Kasumi-1 (cell line): ENCODE measurements around the gene INPP5A.
"Not testable (repeated sequence)": the region's sequence is repeated elsewhere in the genome, so short reads cannot be mapped to it uniquely, and the experiment has no call there.

Experiments
- DNase-seq, 2 experiments: peaks; one replicate each; lab custom pipeline; 2025; lab: John Stamatoyannopoulos, UW

Gene INPP5A

DNA sequence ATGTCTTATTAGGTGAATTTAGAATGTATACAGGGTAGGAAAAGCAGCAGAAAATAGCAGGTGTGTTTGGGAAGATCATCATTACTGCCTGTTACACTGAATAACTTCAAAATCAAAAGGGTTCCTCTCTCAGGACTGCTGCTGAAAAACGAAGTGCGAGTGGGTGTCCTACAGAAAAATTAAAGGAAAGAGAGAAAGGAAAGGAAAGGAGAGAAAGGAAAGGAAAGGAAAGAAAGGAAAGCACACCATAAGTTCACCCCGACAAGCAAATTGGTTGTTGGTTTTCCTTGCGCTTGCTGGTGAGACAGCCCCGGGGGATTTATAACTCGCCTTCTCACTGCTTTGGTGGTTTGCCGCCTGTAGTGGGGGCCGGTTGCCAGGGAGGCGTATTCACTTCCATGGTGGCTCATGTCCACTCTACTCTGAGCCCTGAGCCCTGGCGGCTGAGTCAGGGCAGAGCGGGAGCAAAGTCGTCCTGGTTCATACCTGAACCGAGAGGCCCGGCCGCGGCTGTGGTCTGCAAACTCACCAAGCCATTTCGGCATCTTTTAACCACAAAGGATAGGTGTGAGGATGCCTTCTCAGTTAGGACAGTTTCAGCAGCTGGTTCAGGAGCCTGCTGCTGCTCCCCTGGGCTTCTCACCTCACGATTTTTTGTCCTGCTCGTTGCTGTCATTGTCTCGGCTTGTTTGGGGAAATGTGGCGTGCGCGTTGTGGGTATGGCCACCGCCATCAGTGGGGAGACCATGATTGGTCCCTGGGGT lies 26.1 kb downstream of the INPP5A start:
- no peak for DNase-seq

GRCh38 chr10:132564249-132564605 lies 26.6 kb downstream of the INPP5A start:
- no peak for DNase-seq

DNA sequence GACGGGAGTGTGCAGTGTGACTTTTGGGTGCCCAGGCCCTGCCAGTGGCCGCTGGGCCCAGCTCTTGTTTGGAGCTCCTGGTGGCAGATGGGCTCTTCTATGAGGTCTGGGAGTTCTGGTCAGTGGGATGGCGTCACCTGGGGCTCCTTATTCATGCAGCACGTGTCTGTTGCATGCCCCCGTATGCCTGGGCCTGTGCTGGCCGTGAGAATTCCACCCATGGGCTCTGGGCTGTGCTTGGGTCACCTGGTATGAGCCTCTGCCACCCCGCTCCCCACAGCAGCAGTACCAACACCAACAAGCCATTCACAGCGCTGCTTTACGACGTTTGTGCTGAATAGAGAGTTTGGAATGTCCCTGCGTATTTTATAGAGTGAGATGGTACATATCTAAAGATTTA lies 27.1 kb downstream of the INPP5A start:
- DNase-seq = no peak

DNA sequence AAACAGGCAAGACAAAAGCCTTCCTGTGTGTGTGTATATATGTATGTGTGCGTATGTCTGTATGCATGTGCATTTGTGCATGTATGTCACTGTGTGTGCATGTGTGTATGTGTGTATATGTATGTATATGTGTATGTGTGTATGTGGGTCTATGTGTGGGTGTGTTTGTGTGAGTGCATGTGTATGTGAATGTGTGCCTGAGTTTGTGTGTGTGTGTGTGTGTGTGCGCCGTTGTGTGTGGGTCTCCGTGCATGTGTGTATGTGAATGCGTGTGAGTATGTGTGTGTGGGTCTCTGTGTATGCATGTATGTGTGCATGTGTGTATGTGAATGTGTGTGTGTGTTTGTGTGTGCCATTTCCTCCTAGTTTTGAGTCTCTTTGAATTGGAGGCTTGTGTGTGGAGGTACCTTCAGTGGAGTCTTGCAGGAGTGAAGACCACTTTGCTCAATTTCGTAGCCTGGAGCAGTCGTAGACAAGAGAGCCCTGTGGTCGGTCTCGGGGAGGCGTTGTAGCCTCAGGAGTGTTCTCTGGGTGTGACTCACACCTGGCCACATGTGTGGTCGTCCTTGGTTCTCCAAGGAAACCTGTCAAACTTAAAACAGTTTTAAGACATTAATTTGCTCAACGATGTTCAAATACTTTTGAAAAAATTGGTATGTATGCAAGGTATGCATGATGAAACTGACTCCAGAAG lies 28.1 kb downstream of the INPP5A start:
- no peak for DNase-seq

DNA sequence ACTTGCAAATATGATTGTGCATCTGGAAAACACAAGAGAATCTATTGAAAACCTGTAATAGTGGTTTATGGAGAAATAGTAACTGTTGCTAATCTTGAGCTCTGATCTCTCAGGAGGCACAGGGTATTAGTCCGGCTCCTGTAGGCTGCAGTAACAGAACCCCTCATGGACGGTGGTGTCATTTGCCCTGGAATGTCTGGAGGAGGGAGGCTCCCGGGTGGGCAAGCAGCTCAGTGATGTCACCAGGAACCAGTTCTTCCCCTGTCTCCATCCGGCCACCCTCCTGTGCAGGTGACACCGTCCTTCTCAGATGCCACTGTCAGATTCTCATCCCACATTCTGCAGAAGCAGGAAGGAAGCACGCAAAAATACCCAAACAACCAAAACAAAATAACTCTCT lies 29.3 kb downstream of the INPP5A start:
- no peak for DNase-seq

- no peak for DNase-seq
Measured at GRCh38 chr10:132570265-132570664, 32.7 kb downstream of the INPP5A start.

DNA sequence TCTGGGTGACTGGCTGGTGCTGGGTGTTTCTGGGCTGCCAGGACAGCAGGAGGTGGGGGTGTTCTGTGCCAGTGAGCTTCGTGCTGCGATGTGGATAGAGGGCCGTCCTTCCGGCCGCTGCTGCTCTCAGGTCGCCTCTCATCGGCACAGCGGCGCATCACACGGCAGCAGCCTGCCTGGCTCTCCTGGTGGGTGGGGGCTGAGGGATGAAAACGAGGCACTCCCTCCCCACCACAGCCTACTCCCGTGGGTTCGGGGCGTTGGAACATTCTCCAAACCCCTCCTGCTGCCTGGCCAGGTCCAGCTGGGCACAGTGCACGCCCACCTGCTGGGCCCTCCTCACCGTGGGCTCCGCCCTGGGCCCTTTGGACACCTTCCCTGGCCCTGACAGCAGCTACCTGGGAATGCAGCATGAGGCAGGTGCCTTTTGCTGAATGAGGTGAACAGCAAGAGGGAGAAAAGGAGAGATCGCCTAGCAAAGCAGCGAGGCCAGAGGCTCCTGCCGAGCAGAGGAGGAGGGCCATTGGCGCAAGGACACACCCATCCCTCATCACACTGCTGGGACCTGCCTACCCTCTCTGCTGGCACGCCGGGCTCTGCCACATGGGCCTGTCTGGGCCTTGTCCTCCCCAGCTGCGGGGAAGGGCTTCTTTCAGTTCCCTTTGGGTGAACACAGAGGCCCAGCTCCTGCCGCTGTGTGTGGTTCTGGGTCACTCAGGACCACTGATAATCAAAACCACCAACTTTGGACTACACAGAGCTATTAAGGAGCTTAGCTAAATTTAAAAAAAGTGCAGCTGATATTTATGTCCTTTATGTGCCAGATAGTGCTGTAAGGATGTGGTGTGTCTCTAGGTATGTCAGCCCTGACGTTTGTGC lies 33.4 kb downstream of the INPP5A start:
- no peak for DNase-seq

- peak; percentile 61 to 70 for DNase-seq
Measured at GRCh38 chr10:132571650-132572544, 34.3 kb downstream of the INPP5A start.

- peak; percentile 43 to 67 for DNase-seq
Measured at GRCh38 chr10:132572545-132572937, 35.0 kb downstream of the INPP5A start.

- not testable (repeated sequence) for DNase-seq
Measured at GRCh38 chr10:132572946-132573345, 35.4 kb downstream of the INPP5A start.

DNA sequence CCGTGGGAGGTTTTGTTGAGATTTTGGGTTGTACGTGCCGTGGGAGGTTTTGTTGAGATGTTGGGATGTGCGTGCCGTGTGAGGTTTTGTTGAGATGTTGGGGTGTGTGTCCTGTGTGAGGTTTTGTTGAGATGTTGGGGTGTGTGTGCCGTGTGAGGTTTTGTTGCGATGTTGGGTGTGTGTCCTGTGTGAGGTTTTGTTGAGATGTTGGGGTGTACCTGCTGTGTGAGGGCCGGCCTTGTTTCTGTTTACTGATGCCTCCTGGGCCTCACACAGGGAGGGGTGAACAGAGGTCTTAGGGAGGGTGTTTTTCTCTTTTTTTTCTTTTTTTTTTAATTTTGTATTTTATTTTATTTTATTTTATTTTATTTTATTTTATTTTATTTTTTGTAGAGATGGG lies 36.7 kb downstream of the INPP5A start:
- DNase-seq = no peak

- DNase-seq = peak; percentile 80
Measured at GRCh38 chr10:132574783-132575319, 37.3 kb downstream of the INPP5A start.

DNA sequence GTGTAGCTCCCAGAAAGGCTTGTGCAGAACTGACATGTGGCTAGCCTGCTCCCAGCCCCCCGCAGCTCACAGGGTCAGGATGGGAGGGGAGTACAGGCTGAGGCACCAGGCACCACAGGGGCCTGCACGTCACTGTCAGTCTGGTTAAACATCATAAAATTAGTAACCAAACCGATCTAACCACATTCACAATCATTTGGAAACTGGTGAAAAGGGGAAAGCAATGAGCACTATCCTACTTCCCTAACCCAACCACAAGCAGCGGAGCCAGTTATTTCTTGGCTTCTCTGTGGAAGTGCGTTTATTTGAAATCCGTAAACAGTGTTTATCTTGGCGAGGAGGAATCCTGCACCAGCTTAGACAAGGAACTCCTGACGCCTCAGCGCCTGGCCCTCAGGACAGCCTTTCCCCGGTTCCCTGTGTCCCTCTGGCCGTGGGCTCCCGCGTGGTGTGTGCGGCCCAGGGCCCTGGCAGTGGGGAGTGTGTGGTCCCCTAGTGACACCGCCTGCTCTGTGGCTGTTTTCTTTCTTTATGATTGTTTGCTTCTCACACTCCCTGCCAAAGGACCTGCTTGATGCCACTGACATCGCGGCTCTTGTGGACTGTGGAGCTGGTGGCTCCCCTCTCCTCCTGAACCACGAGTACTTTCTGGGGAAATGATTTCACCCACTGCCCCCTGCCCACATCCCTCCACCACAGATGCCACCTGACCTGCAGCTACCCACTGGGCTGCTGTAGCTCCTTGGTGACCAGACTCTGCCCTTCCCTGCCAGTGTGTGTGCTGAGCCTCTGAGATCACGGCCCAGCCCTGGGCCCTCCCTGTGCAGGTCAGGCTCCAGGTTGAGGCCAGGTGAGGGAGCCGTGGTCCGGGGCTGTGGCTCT lies 38.0 kb downstream of the INPP5A start:
- DNase-seq = peak; percentile 95 to 96

GRCh38 chr10:132576671-132577349 lies 39.2 kb downstream of the INPP5A start:
- DNase-seq = no peak

- DNase-seq = no peak
Measured at GRCh38 chr10:132577350-132578003, 39.9 kb downstream of the INPP5A start.

- DNase-seq = no peak
Measured at GRCh38 chr10:132578287-132578951, 40.8 kb downstream of the INPP5A start.

DNA sequence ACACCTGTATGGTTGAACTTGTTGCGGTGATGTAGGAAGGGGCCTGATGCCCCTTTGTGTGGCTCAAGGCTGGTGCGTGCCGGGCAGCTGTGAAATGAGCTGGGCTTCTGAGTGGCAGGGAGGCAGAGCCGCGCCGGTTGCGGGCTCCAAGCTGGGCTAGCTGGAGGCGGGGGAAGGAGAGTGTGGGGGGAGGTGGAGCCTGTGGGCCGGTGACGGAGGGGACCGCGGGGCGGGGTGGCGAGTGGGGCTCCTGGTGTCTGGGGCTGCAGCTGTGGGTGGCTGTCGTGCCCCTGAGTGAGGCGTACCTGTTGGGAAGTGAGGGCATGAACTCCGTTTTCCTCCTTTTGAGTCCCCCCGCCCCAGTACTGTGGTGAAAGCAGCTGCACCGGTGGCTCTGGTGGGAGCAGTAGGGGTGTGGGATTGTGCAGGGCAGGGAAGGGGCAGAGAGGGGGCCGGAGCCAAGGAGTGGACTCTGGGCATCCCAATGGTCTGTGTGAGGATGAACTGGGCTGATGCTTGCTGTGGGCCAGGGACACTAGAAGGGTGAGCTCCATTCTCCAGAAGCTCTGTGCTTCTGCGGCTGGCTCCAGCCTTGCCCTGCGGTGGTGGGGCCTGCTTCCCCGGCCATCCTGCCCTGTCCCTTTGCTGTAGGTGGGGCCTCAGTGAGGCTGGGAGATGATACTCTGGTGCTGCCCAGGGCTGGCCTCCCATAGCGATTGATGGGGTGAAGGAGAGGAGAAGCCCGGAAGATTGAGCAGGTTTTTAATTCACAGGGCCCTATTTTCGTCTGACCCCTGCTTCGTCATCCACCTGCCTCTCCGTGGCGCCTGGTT lies 41.7 kb downstream of the INPP5A start:
- no peak for DNase-seq

DNA sequence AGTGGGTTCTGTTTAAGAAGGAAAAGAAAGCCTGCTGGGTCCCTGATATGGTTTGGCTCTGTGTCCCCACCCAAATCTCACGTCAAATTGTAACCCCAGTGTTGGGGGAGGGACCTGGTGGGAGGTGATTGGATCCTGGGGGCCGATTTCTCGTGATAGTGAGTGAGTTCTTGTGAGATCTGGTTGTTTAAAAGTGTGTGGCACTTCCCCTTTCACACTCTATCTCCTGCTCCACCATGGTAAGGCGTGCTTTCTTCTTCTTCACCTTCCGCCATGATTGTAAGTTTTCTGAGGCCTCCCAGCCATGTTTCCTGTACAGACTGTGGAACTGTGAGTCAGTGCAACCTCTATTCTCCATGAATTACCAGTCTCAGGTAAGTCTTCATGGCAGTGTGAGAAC lies 42.6 kb downstream of the INPP5A start:
- DNase-seq = no peak
